Activated CD4-positive, alpha-beta T cell treated with anti-CD3 and anti-CD28 coated beads, Interleukin-2, amount 50 U/mL, for 1 hour (primary cell): ENCODE results near the gene ZNF827.
"Not testable (repeated sequence)": the region's sequence is repeated elsewhere in the genome, so short reads cannot be mapped to it uniquely, and the experiment has no call there.

Experiments used
- DNase-seq: peaks from one replicate; pipeline ENCODE4 v3.0.0-alpha.2; 2020

The ZNF827 gene

DNA sequence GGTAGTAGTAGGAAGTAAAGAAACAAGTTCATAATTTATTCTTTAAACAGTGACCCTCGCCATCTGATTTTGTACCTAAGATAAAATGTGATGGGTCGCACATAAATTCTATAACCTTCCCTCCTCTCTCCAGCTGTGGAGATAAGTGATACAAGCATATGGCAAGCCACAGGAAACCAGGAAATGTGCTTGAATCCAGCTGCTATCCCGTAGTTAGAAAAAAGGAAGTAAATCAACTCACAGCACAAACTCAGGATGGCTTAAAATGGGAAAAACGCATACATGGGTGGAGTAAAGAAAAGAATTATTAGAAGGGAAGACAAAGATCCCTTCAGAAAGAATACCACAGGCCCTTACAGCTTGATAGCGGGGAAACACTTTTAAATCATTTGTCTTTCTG, 78.2 kb downstream of the ZNF827 start:
- no peak for DNase-seq

DNA sequence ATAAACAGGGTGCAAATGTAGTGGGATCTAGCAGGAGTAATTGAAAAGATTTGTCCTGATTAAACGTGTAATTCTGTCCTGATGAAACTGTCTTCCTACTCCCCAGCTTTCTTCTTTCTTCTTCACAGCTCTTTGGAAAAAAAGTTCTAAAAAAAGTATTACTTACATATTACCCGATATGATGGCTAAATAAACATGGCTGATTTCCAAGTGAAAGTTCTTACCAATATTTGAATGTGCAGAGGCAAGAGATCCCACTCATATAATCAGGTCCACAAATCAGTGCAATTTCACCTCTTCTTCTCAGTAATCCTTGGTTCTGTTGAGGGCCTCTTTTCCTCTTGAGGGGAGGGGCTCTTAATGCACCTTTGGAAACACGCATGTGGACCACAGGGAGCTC, 78.7 kb downstream of the ZNF827 start:
- no peak for DNase-seq

DNA sequence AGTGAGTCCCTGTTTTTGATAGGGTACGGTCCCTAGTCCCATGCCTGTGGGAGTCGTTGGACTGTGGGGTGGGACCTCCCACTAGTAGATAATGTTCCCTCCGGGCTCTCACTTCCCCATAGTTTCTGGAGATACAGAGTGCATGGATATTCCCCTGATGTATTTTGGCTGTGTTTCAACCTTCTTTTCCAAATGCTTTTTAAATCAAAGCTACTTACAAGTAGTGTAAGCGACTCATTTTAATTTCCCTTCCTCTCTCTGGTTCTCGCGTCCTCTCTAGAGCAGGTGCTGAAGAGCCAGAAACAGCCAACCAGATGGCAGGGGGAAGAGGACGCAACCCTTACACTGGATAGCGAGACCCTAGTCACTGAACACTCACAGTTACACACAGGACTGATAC, 79.2 kb downstream of the ZNF827 start:
- no peak for DNase-seq

DNA sequence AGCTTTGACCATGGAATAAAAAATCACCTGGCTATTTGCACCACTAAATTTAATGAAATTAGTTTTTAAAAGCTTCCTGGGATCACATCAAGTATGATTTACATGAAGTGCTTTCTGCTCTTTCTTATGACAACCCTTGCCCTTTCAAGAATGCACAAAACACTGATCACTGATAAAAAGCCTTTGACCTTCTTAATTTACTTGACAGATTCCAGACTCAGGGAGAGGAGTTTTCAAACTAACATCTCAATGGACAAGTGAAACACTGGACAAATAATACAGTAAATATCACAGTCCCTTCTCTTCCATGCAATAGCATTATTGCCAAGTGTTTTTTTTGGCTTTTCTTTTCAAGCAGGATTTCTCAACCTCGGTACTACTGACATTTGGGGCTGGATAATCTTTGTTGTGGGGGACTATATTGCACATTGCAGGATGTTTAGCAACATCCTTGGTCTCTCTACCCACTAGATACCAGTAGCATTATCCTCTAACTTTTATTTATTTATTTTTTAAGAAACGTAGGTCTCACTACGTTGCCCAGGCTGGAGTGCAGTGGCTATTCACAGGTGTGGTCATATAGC, 86.3 kb downstream of the ZNF827 start:
- DNase-seq: no peak

GRCh38 chr4:145851511-145852201, 87.0 kb downstream of the ZNF827 start:
- DNase-seq: no peak

GRCh38 chr4:145847764-145848163, 90.9 kb downstream of the ZNF827 start:
- no peak for DNase-seq

- DNase-seq: no peak
These were observed 93.5 kb downstream of the ZNF827 start for GRCh38 chr4:145845118-145845517.

DNA sequence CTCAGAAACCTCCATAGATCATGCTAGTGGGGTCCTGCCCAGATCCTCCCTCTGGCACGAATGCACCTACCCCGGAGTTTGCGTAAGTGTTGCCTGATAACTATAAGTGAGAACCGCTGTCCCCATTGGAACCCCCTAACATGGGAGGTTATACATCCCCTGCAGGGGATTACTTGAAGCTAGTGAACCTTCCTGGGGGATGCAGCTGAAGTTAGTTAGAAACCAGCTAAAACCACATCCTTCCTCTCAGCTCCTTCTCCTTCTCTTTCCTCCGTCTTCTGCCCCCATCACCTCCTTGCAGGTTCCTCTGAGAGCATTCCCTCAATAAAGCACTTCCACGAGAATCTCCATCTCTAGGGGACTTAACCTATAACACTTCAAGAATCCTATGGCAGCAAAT, 95.0 kb downstream of the ZNF827 start:
- DNase-seq: no peak

GRCh38 chr4:145843148-145843547, 95.5 kb downstream of the ZNF827 start:
- no peak for DNase-seq

DNA sequence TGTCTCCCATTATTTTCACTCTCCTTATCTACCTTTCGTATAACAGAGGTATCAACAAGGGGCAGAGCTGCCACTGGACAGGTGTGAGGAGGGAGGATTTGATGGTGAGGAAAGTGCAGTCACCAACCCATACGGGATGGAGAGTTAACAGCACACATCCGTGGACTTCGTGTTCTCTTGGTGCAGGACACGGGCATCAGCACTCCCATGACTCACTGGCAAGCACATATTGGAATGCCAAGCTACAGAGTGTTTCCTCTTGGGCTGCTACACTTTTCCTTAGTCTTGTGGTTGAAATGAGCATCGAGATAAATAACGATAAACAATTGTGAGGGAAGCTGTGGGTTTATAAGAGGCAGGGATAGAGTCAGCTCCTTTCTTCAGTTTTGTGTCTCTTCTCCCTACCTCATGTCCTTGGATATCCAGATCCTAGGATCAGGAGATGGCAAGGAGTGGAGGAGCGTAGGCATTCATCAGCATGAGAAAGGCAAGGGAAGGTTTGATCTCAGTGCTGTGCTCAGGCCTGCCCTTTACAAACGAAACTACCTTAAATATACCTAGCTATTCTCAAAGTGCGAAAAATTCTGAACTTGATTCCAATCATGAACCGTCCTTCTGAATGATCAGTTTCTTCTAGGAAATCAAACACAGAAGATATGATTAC, 96.3 kb downstream of the ZNF827 start:
- DNase-seq: no peak

DNA sequence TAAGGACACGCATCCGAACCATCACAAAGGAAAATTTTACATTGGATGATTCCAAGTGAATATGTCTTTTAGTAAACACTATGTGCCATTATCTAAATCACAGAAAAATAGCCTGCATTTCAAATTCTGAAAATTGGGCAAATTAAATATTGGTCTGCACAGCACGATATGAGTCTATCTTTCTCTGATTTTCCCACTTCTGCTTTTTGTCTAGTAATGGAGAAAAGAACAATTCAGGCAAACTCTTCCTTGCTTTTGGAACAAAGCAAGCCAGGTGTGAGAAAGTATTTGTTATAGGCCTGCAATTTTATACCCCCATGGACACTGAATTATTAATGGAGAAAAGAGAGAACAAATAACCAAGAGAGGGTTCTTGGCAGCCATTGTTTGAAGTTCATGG, 97.8 kb downstream of the ZNF827 start:
- DNase-seq: no peak

DNA sequence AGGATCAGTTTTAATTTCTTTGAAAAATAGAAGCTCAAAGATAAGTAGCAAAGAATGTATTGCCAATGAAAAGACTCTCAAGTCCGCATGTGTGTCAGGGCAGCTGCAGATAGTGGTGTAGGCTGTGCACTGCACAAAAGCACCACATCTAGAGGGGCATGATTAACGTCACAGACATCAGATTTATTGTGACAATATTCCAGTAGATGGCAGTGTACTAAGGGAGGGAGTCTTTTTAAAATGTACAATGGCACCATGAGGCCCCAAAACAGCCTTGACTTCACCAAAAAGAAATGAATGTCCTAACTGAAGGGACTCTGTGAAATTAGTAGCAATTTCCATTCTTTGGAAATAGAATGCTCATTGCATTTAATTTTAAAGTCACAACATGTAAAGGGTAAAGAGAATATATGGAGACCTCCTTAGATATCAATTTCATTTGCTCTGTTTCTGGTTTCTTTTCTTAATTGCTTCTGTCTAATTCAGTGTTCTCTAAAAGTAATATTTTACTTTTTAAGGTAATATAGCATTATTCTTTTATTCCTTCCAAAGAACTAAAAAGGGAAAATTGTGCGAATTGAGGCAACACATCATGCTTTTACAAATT, 98.4 kb downstream of the ZNF827 start:
- DNase-seq: no peak

DNA sequence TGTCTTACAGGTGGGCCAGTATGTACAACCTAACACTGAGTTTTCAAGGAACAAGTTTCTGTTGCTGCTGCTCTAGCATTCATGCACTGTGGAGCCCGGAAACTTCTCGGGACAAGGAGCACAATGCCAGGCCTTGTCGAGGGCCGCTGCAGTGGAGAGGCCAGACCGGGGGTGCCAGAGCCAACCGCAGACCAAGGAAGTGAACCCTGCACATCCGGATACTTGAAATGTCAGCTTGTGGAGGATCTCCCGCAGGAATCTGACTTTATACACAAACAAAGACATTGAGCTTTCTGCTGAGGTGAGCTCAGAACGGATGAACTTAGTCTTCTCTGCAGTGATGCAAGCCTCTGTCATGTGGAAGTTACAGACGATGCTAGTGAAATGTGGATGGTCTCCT, 99.5 kb downstream of the ZNF827 start:
- no peak for DNase-seq

DNA sequence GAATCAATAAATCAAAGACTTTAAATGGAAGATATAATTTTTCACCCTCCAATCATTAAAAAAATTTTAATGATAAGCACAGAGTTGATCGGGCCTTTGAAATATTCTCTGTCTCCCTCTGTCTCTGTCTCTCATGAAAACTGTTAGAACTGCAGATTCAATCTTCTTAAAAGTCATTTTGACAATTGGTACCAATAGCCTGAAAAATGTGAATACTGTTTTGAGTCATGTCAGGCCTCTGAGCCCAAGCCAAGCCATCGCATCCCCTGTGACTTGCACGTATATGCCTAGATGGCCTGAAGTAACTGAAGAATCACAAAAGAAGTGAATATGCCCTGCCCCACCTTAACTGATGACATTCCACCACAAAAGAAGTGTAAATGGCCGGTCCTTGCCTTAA, 106.2 kb downstream of the ZNF827 start:
- DNase-seq: not testable (repeated sequence)

DNA sequence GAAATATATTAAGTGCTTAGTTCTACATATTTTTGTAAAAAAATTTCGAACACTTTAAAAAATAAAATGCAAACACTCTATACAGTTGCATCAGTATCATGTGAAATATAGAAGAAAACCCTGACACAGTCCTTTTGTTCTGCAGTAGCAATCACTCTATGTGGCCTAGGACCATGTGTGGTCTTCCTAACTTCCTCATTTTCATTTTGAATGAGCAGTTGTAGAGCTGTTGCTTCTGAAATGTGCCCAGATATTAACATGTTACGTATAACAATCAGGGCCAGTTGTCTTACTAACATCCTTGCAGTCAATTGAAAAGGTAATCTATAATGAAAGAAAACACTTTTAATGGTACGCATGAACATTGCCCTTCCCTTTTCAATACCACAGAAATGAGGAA, 107.9 kb downstream of the ZNF827 start:
- DNase-seq: no peak

DNA sequence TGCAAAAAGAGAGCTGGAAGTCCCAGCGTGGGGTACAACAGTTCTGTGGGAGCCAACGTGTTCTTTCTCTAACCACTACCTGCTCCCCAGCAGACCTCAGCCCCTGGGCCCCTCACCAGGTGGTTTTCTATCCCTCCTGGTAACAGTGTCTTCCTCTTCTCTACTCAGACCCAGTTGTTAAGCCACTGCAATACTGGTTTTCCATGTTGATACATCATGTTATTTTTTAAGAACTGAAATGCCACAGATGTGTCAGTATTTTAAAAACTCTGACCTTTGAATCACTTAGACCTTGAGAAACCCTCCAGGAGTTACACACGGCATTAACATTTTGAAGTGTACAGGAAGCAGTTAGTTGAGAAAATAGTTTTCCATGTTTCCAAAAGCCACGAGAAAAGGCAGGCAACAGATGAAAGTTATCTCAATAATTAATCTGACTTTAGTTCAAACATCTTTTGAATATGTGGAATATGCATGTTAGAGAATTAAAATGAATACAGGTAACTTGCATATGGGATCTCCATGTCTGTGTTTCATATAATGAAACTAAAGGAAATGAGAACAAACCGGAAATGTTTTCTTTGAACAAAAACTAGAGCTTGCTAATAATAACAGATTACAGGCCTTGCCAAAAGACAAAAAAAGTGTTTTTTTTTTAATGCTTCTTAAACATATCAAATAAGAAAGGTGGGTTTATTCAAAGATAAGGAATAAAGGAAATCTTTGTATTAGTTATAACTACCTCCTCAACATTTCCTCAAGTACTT, 108.8 kb downstream of the ZNF827 start:
- DNase-seq: no peak

GRCh38 chr4:145828802-145829485, 109.7 kb downstream of the ZNF827 start:
- no peak for DNase-seq

DNA sequence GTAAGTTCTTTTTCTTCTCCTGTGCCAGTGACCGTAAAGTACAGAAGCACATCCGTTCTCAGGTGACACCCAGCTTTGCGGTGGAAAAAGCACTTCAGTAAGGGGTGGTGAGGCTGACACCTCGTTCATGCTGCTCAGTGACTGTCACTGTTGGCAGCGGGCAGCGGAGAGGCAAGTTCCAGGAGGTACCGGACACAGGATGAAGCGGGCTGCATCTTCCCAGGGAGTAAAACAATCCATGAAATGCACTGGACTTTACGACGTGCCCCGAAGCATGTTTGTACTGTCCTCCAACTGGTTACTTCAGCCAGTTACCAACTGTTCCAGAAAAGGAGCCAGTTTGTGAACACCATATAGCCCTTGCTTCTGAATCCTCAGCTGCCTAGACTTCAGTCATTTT, 110.7 kb downstream of the ZNF827 start:
- DNase-seq: no peak

DNA sequence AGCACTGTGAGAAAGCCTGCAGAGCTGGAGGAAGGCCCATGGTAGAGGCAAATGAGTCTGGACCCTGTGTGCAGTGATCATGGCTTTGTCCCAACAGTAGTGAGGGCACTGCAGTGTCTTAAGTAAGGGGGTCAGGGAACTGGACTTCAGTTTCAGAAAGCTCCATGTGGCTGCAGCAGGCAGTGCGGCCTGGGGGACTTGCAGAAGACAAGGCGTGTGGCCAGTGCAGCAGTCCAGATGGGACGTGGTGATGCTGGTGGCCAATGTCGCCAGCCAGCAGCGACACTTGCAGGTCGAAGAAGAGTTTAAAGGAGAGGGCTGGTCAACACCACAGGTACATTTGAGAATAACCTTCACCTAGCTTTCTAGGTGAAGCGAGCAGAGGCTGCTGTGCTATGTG, 113.4 kb downstream of the ZNF827 start:
- DNase-seq: no peak

DNA sequence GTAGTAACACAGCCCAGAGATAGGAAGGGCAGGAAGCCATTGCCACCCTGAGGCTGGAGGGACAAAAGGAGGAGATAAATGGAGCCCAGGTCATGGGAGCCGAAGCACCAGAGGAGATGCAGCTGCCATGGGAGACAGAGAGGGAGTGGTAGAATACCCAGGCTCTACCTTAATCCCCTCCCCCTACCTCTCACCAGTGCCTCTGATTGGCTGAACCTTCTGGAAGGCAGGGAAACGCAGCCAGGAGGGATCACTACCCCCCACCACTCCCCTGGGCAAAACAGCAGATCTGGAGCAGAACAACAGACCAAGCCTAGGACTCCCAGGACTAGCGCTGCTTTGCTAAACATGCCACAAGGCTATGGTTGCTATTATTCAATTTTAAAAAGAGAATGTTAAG, 114.2 kb downstream of the ZNF827 start:
- DNase-seq: no peak

DNA sequence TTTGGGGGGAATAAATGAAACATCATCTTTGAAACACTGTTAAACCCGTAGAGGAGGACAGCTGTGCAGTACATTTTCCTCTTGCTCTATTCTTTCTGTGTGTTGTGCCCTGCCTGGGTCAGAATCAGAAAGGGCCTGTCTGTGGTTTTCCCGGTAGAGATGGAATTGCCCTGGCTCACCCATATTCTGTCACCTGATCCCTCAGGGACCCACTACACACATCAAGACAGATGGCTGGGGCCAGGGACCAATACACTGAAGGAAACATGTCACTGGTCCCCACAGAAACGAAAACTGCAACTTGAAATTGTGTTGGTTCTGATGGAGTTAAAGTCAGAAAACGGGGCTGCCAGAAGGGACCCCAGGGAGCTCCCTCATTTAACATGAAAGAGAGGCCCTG, 114.9 kb downstream of the ZNF827 start:
- DNase-seq: no peak

DNA sequence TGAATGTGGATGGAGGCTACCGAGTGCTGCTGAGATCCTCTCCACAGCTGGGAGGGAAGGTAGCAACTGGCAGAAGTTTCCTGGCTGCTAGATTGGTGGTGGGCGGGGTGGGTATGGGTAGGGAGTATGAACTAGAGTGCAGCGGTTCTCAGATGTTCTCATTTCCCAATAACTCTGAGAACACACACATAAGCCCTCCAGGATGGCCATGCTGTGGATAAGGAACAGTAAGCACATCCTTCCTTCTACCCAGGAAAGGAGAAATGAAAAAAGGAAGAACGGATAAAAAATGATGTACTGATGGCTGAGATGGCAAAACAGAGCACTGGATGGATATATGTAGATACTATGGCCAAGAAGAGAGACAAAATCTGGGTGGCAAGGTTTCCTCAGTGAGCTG, 116.0 kb downstream of the ZNF827 start:
- DNase-seq: no peak

DNA sequence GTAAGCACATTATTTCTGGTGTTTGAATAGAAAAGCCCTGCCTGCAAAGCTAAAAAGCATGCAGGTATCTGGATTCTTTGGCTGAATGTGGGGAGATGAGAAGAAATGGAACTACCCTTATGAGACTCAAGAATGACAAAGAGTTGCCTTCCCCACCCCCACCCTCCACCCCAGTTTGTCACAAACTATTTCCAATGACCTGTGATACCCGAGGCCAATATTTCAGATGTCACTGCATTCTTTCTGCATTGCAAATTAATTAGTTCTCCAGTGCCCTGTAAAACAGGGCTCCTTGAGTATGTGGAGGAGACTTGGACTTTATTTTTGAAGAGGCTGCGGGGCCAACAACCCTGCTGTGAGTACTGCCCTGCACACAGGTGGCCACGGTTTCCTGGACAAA, 116.4 kb downstream of the ZNF827 start:
- no peak for DNase-seq
